ENCODE measurements around the gene GABARAP. TPM values are rescaled to one million over a fixed set of nuclear protein-coding genes. Genes with fewer than 3 reads are reported as not detected.

GABARAP gene
- total RNA-seq, 1 experiment from 2014 or later: 140 TPM

GRCh38 chr17:7191571-7192270 lies 50.5 kb downstream of the GABARAP start:
- peak overlapping the region; percentile 22 for H3K4me3 Mint-ChIP-seq (ENCODE audit: unreplicated experiment)
- Histone ChIP-seq H3K36me3 (ENCODE audit: control insufficient read depth, insufficient read depth, low read length) (no peaks in the 10 kb centered on the region), H3K4me1 (peaks cover 4% of the 10 kb centered on the region), H3K9me3 (no peaks in the 10 kb centered on the region), H3K4me3 (ENCODE audit: low read depth, low read length) (no peak overlapping the region), H3K27me3 (replicated peaks; ENCODE audit: control insufficient read depth, insufficient read depth, low read length) (no peaks in the 10 kb centered on the region)
- ChIA-PET CTCF (interaction anchor here (0.9 to 1.3 kb wide), 2 partner anchors 14 to 23 kb away, joined by 4 to 8 read pairs; no protein-coding TSS in a partner anchor), POLR2A (no interaction called here)
- DNase-seq: peak; percentile 74 to 80
- H3K27me3 Mint-ChIP-seq (ENCODE audit: insufficient read depth, unreplicated experiment): no peaks in the 10 kb centered on the region
- no peaks in the 10 kb centered on the region for H3K36me3 Mint-ChIP-seq (ENCODE audit: insufficient read depth, unreplicated experiment)
- no peak for TF ChIP-seq CTCF (IDR thresholded peaks at IDR 0.05; ENCODE audit: insufficient read depth in 1 of 2, low read depth in 1 of 2, low read length in 1 of 2, severe bottlenecking in 1 of 2, unreplicated experiment in 1 of 2)
- no TSS peak for BruUV-seq (replicated peaks)
- peak overlapping the region; percentile 59 for H3K27ac Mint-ChIP-seq (ENCODE audit: unreplicated experiment)
- H3K4me1 Mint-ChIP-seq (ENCODE audit: low read depth, unreplicated experiment): no peaks in the 10 kb centered on the region
- intact Hi-C loops (cut with micrococcal nuclease; ENCODE audit: unreplicated experiment): loop anchor here (1.0 kb wide), 1 partner anchor 28 kb away; the partner anchor contains the start of genes ACADVL and DLG4
- H3K9me3 Mint-ChIP-seq (ENCODE audit: unreplicated experiment): no peaks in the 10 kb centered on the region

GRCh38 chr17:7191069-7191468 lies 51.2 kb downstream of the GABARAP start:
- BruUV-seq (replicated peaks): no TSS peak
- Histone ChIP-seq H3K4me3 (ENCODE audit: low read depth, low read length) (no peak overlapping the region), H3K4me1 (peaks cover 4% of the 10 kb centered on the region), H3K9me3 (no peaks in the 10 kb centered on the region), H3K27me3 (replicated peaks; ENCODE audit: control insufficient read depth, insufficient read depth, low read length) (no peaks in the 10 kb centered on the region), H3K36me3 (ENCODE audit: control insufficient read depth, insufficient read depth, low read length) (no peaks in the 10 kb centered on the region)
- H3K27ac Mint-ChIP-seq (ENCODE audit: unreplicated experiment): peak overlapping the region; percentile 59
- ChIA-PET POLR2A (no interaction called here), CTCF (interaction anchor here (0.5 to 1.3 kb wide), 3 partner anchors 12 to 23 kb away, joined by 4 to 8 read pairs (median 6); no protein-coding TSS in a partner anchor)
- no peak for DNase-seq
- intact Hi-C loops (cut with micrococcal nuclease; ENCODE audit: unreplicated experiment): loop anchor here (1.0 kb wide), 1 partner anchor 28 kb away; the partner anchor contains the start of genes ACADVL and DLG4
- no peaks in the 10 kb centered on the region for H3K4me1 Mint-ChIP-seq (ENCODE audit: low read depth, unreplicated experiment)
- TF ChIP-seq CTCF (IDR thresholded peaks at IDR 0.05; ENCODE audit: insufficient read depth in 1 of 2, low read depth in 1 of 2, low read length in 1 of 2, severe bottlenecking in 1 of 2, unreplicated experiment in 1 of 2): no peak
- H3K4me3 Mint-ChIP-seq (ENCODE audit: unreplicated experiment): peak overlapping the region; percentile 22
- H3K36me3 Mint-ChIP-seq (ENCODE audit: insufficient read depth, unreplicated experiment): no peaks in the 10 kb centered on the region
- H3K9me3 Mint-ChIP-seq (ENCODE audit: unreplicated experiment): no peaks in the 10 kb centered on the region
- H3K27me3 Mint-ChIP-seq (ENCODE audit: insufficient read depth, unreplicated experiment): no peaks in the 10 kb centered on the region

GRCh38 chr17:7190276-7190917 lies 51.9 kb downstream of the GABARAP start:
- no peaks in the 10 kb centered on the region for H3K4me1 Mint-ChIP-seq (ENCODE audit: low read depth, unreplicated experiment)
- no peaks in the 10 kb centered on the region for H3K36me3 Mint-ChIP-seq (ENCODE audit: insufficient read depth, unreplicated experiment)
- POLR2A ChIA-PET: no interaction called here

More at GRCh38 chr17:7190276-7190917, 51.9 kb downstream of the GABARAP start:
- no peak overlapping the region for H3K4me3 Mint-ChIP-seq (ENCODE audit: unreplicated experiment)
- H3K4me3 ChIP-seq (ENCODE audit: low read depth, low read length): no peak overlapping the region
- H3K36me3 ChIP-seq (ENCODE audit: control insufficient read depth, insufficient read depth, low read length): no peaks in the 10 kb centered on the region
- intact Hi-C loops (cut with micrococcal nuclease; ENCODE audit: unreplicated experiment): no loop called here
- no peak for DNase-seq
- H3K4me1 ChIP-seq: peaks cover 4% of the 10 kb centered on the region
- no peak overlapping the region for H3K27ac Mint-ChIP-seq (ENCODE audit: unreplicated experiment)
- H3K27me3 ChIP-seq (replicated peaks; ENCODE audit: control insufficient read depth, insufficient read depth, low read length): no peaks in the 10 kb centered on the region
- CTCF ChIA-PET: interaction anchor here (0.5 to 1.3 kb wide), 3 partner anchors 12 to 24 kb away, joined by 4 to 8 read pairs (median 6); no protein-coding TSS in a partner anchor
- no TSS peak for BruUV-seq (replicated peaks)
- no peaks in the 10 kb centered on the region for H3K9me3 Mint-ChIP-seq (ENCODE audit: unreplicated experiment)
- no peaks in the 10 kb centered on the region for H3K9me3 ChIP-seq
- no peaks in the 10 kb centered on the region for H3K27me3 Mint-ChIP-seq (ENCODE audit: insufficient read depth, unreplicated experiment)
- no peak for TF ChIP-seq CTCF (IDR thresholded peaks at IDR 0.05; ENCODE audit: insufficient read depth in 1 of 2, low read depth in 1 of 2, low read length in 1 of 2, severe bottlenecking in 1 of 2, unreplicated experiment in 1 of 2)

Small RNAs within 50 kb of the gene (microRNA-seq; reads per million reads assigned to microRNA genes)
- gene MIR324: 1,367 reads per million, percentile 90 among the genes with 10 or more reads in this experiment

Other genes starting within 250 kb of the GABARAP start
- gene ALOX12, start 246.4 kb downstream of the GABARAP start, total RNA-seq (2022): not detected in 2 replicates
- 61.9 and 63.0 TPM in 2 replicates for gene RNASEK, start 229.8 kb downstream of the GABARAP start, total RNA-seq (2022)
- gene BCL6B, start 219.4 kb downstream of the GABARAP start, total RNA-seq (2022): not detected in 2 replicates
- 7.1 and 8.7 TPM in 2 replicates for gene SLC16A13, start 206.4 kb downstream of the GABARAP start, total RNA-seq (2022)
- gene SLC16A11, start 198.4 kb downstream of the GABARAP start, total RNA-seq (2022): 0.35 and 0.43 TPM in 2 replicates
- gene CLEC10A, start 162.2 kb downstream of the GABARAP start, total RNA-seq (2022): not detected in 2 replicates
- gene ASGR2, start 127.6 kb downstream of the GABARAP start, total RNA-seq (2022): 12.8 and 14.3 TPM in 2 replicates
- 8.3 and 9.2 TPM in 2 replicates for gene ASGR1, start 63.1 kb downstream of the GABARAP start, total RNA-seq (2022)
- 0.98 and 1.8 TPM in 2 replicates for gene DLG4, start 22.6 kb downstream of the GABARAP start, total RNA-seq (2022)
- gene ACADVL, start 22.5 kb downstream of the GABARAP start, total RNA-seq (2022): 133 and 164 TPM in 2 replicates
- 38.3 and 41.3 TPM in 2 replicates for gene DVL2, start 7.9 kb downstream of the GABARAP start, total RNA-seq (2022)
- 20.5 and 20.6 TPM in 2 replicates for gene PHF23, start 3.0 kb downstream of the GABARAP start, total RNA-seq (2022)
- gene CTDNEP1, start 9.3 kb upstream of the GABARAP start, total RNA-seq (2022): 68.6 and 71.1 TPM in 2 replicates
- gene ELP5, start 9.8 kb upstream of the GABARAP start, total RNA-seq (2022): 43.2 and 43.3 TPM in 2 replicates
- 111 and 115 TPM in 2 replicates for gene CLDN7, start 20.0 kb upstream of the GABARAP start, total RNA-seq (2022)
- gene SLC2A4, start 39.3 kb upstream of the GABARAP start, total RNA-seq (2022): 0.35 and 0.88 TPM in 2 replicates
- gene YBX2, start 52.2 kb upstream of the GABARAP start, total RNA-seq (2022): 21.1 and 27.6 TPM in 2 replicates
- gene EIF5A, start 65.2 kb upstream of the GABARAP start, total RNA-seq (2022): 345 and 388 TPM in 2 replicates
- gene GPS2, start 72.9 kb upstream of the GABARAP start, total RNA-seq (2022): 36.0 and 39.2 TPM in 2 replicates
- gene NEURL4, start 86.9 kb upstream of the GABARAP start, total RNA-seq (2022): 29.5 and 31.1 TPM in 2 replicates
- gene ACAP1, start 94.1 kb upstream of the GABARAP start, total RNA-seq (2022): 1.6 TPM in 1 of 2 replicates, not detected in the other
- 5.1 and 5.4 TPM in 2 replicates for gene KCTD11, start 109.7 kb upstream of the GABARAP start, total RNA-seq (2022)
- gene TMEM95, start 112.7 kb upstream of the GABARAP start, total RNA-seq (2022): not detected in 2 replicates
- 6.1 and 6.4 TPM in 2 replicates for gene TNK1, start 138.6 kb upstream of the GABARAP start, total RNA-seq (2022)
- gene PLSCR3, start 152.1 kb upstream of the GABARAP start, total RNA-seq (2022): 12.7 and 14.5 TPM in 2 replicates
- 40.2 and 41.3 TPM in 2 replicates for gene TMEM256, start 161.6 kb upstream of the GABARAP start, total RNA-seq (2022)
- gene NLGN2, start 165.4 kb upstream of the GABARAP start, total RNA-seq (2022): 12.6 and 16.1 TPM in 2 replicates
- gene SPEM1, start 177.9 kb upstream of the GABARAP start, total RNA-seq (2022): 0.52 TPM in 1 of 2 replicates, not detected in the other
- gene SPEM2, start 183.2 kb upstream of the GABARAP start, total RNA-seq (2022): not detected in 2 replicates
- not detected in 2 replicates for gene SPEM3, start 186.4 kb upstream of the GABARAP start, total RNA-seq (2022)
- 2.9 and 3.7 TPM in 2 replicates for gene TMEM102, start 193.0 kb upstream of the GABARAP start, total RNA-seq (2022)
- gene FGF11, start 197.1 kb upstream of the GABARAP start, total RNA-seq (2022): 0.91 and 1.3 TPM in 2 replicates
- 1.7 and 2.6 TPM in 2 replicates for gene CHRNB1, start 202.6 kb upstream of the GABARAP start, total RNA-seq (2022)
- 15.5 and 16.5 TPM in 2 replicates for gene ZBTB4, start 237.2 kb upstream of the GABARAP start, total RNA-seq (2022)
- not detected in 2 replicates for gene SLC35G6, start 239.0 kb upstream of the GABARAP start, total RNA-seq (2022)
- 69.8 and 72.1 TPM in 2 replicates for gene POLR2A, start 241.9 kb upstream of the GABARAP start, total RNA-seq (2022)

Data from Caco-2 (cell line).